SKM-1 treated with dmso at 0.1 percent for 144 hours (cell line): ENCODE measurements around the gene SCEL.
"Not testable (repeated sequence)": the region's sequence is repeated elsewhere in the genome, so short reads cannot be mapped to it uniquely, and the experiment has no call there.

Experiments used
- DNase-seq: peaks from one replicate; lab custom pipeline; 2025; ENCODE audit not compliant: unreplicated experiment; lab: John Stamatoyannopoulos, UW

Gene SCEL

GRCh38 chr13:77660841-77661250 lies 125.3 kb downstream of the SCEL start:
- DNase-seq: no peak

- DNase-seq: not testable (repeated sequence)
These were observed 126.8 kb downstream of the SCEL start for GRCh38 chr13:77662301-77662700.

DNA sequence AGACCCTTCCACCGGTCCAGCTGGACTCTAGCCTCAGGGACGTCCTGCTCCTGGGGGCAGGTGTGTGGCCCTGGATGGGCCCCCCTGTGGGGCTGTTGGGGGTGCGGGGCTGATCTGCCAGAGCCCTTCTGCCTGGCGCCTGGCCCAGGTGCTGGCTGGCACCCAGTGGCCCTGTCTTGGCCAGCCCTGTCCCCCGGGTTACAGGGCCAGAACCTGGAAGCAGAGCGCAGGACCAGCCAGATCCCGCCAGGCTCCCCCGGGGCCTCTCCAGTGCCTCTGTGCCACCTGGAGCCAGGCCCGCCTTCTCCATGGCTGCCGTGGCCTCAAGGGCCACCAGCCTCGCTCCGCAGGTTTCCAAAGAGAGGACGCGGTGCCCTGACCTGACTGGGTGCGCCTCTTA lies 127.3 kb downstream of the SCEL start:
- DNase-seq: not testable (repeated sequence)

- DNase-seq: no peak
These were observed 139.3 kb downstream of the SCEL start for GRCh38 chr13:77674852-77675251.

GRCh38 chr13:77678691-77679235 lies 143.3 kb downstream of the SCEL start:
- no peak for DNase-seq

DNA sequence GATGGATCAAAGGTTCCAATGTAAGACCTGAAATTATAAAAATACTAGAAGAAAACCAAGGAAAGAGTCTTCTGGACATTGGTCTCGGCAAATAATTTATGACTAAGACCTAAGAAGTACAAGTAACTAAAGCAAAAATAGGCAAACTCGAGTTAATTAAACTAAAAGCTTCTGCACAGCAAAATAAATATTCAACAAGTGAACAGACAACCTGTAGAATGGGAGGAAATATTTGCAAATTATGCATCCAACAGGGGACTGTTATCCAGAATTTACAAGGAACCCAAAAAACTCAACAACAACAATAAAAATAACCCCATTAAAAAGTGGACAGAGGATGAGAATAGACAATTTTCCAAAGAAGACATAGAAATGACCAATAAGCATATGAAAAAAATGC lies 152.3 kb downstream of the SCEL start:
- no peak for DNase-seq

DNA sequence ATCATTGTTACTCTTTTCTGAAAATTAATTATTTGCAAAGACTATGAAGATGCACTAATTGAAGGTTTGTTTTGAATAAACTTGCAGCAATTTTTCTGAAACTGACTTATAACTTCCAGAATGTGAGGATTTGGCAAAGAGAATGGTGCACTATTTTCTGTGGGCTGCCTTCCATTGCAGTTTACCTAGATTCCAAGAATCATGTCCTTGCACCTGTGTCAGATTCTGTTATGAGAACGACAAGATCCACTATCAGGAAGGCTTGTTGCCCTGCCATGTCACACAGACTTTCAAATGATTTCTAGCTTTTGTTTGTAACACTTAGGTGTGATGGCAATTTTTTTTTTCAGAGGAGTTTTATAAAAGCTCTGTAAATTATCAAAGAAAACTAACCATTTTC lies 156.4 kb downstream of the SCEL start:
- no peak for DNase-seq

GRCh38 chr13:77692746-77693448 lies 157.4 kb downstream of the SCEL start:
- no peak for DNase-seq

DNA sequence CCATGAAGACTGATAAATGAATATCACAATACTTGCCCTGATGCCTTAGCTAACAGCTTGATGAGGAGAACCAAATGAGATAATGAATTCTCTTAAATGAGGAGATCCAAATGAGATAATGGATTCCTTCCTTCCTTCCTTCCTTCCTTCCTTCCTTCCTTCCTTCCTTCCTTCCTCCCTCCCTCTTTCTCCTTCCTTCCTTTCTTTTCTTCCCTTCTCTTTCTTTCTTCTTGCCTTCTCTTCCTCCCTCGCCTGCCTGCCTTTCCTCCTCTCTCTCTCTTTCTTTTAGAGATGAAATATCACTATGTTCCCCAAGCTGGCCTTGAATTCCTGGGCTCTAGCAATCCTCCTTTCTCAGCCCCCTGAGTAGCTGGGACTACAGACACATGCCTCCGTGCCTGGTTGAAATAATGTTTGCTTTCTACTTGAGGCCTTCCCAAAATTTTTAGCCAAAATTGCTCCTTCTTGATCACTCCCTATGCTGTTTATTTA lies 158.0 kb downstream of the SCEL start:
- DNase-seq: no peak
